Measurements from ENCODE around the gene PRSS33.

The PRSS33 gene

GRCh38 chr16:2761472-2761871 lies 25.9 kb downstream of the PRSS33 start:
- FAIRE-seq = no peak

DNA sequence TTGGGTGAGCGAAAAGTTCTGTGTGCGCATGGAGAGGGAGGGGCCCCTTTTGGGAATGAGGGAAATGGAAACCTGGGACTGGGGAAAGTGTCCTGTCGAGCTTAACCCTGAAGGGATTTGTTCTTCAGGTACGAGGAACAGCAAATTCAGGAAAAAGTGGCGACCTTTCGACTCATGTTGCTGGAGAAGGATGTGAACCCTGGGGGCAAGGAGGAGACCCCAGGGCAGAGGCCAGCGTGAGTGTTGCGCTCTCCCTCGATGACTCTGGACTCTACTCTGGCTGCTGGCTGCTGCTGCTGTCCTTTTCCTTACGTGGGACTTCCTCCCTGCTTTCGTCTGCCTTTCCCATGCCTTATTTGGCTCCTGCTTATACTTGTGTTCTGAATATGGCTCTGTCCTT lies 30.0 kb downstream of the PRSS33 start:
- no peak for FAIRE-seq

GRCh38 chr16:2756288-2757015 lies 30.9 kb downstream of the PRSS33 start:
- no peak for FAIRE-seq

- FAIRE-seq = no peak
Observed at GRCh38 chr16:2755158-2755557, 32.2 kb downstream of the PRSS33 start.

DNA sequence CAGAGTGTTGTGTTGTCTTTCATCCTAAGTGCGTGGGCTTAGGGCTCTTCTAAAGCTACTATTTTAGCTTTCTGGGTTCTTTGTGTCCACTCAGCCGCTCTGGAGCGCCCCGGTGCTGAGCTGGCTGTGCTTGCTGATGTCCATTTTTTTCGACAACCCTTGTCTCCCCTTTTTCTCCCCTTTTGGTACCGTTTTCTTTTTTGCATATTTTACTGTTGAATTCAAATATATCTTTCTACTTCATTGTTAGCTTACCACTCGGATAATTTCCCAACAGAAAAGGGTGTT lies 33.7 kb downstream of the PRSS33 start:
- FAIRE-seq = no peak

DNA sequence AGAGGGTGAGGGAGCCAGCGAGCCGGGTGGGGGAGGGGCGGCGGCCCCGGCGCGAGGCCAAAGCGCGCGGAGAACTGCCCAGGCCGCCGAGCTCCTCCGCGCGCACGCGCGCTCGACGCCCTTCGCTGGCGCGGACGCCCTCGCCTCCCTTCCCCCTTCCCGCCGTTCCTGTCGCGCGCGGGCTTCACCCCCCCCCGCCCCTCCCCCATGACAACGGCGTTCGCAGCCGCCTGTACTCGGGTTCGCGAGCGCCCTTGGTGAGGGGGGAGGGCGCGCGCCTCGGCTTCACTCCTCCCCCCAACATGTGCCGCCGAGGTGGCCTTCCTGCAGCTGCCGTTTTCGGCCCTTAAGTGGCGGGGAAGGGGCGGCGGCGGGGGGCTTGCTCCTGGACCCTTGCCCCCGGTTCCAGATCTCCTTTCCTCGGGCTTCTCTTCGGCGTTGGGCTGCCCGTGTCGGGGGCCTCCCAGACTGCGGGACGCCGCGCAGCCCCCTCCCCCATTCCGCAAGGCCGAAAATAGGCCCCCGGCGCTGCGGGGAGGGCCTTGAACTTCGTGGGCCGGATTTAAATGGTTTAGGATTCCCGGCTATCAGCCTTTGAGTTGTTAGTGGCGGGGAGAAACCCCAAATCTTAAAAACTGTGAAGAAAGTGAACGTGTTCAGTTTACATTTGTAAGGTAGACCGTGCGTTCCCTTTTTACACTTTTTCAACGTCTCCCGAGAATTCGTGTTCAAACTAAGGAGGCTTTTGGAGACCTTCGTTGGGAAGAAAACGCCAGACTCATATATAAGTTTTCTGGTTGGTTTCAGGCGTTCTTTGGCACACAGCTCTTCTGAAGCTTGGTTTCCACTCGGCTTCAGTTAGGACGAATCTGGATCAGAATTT lies 34.3 kb downstream of the PRSS33 start:
- FAIRE-seq = no peak

DNA sequence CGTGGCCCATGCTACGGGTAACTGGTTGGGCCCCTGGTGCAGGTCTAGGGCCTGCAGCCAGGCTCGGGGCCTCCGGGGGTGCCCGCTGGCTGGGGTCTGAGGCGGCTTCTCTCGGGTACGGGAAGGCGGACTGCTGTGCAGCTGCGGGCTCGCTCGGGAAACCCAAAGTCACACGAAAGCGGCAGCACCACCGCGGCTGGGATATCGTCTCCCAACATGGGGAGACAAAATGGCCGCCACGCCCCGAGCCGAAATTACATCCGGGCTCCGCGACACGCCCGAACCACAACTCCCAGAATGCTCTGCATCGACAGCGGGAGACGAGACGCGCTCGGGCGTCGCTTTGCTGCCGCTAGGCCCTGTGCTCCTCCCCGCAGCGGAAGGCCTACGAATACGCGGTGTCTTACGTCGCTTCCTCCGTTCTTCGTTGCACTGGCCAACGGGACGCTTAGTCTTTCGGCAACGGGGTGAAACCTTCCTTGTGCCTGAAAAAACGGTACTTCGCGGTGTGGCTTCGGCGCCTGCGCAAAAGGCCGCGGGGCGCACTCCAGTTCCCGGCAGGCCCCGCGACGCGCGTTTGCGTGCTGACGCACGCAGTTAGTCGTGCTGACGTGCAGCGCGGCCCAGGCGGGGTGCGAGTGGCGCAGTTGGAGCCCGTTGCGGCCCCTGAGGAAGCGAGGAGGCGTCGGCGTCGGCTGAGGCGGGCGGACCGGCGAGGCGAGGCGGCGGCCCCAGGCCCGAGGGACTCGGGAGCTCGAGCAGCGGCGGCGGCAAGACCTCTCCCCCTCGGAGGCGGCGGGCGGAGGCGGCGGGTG lies 35.1 kb downstream of the PRSS33 start, which contains the start of gene SRRM2:
Gene SRRM2, plus strand, starts transcription at position 604 of the 815 bp plus-strand sequence. CDS start 3,727 bp downstream, outside the sequence.
- FAIRE-seq = no peak

DNA sequence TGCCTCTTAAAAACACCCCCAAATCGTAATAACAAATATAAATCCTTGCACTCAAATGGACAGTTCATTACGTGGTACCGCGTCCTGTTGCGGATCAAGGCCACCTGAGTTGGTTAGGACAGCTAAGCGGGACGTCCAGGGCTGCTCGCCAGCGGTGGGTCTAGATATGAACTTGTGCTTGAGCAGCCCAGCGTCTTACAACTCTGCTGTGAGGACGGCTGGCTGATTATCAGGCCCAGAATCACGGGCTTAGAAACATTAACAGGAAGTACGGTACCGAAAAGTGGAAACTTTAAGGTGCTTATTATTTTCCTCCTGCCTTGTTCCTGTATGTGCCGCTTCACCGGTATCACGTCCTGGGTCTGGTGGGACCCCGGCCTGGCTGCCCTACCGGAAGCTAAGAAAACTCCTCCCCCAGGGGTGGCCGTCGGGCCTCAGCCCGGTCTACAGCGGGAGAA lies 35.8 kb downstream of the PRSS33 start:
- no peak for FAIRE-seq

DNA sequence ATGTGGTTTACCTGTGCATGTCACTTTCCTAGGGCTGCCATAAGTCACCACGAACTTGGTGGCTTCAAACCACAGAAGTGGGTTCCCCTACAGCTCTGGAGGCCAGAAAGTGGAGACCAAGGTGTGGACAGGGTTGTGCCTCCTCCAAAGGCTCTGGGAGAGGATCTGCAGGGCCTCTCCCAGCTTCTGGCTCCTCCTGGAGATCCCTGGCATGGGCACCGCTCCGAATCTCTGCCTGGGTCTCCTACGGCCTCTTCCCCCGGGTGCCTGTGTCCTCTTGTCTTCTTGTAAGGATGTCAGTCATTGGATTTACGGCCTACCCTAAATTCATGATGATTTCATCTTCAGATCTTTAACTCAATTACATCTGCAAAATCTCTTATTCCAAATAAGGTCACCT lies 37.4 kb downstream of the PRSS33 start:
- FAIRE-seq = no peak

- FAIRE-seq = no peak
Observed at GRCh38 chr16:2749476-2749875, 37.9 kb downstream of the PRSS33 start.

DNA sequence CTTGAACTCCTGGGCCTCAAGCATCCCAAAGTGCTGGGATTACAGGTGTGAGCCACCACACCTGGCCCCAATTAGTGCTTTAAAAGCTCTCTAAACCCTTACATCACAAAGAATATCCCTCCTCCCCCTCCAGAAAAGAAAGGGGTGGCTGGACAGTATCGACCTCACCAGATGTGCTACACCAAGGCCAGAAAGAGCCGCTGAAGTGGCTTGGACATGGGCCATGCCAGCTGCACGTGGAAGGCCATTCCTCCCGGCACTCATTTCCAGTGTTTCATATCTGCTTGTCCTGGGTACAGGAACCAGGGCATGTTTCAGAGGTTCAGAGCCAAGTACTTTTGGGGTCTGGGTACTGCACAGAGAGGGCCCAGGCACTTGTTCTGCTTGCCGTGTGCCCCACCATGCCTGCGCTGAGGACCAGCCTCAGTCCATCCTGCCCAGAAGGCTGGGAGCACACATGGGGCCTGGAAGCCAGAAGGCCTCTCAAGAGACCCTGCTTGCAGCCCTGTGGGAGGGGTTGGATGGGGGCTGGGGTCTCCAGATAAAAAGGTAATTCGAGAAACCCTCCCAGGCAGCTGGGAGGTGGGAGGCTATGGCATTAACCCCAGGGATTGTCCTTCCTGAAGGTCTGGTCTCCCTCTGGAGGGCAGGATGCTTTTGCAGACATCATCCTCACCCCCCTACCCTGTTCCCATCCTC lies 38.5 kb downstream of the PRSS33 start:
- no peak for FAIRE-seq

DNA sequence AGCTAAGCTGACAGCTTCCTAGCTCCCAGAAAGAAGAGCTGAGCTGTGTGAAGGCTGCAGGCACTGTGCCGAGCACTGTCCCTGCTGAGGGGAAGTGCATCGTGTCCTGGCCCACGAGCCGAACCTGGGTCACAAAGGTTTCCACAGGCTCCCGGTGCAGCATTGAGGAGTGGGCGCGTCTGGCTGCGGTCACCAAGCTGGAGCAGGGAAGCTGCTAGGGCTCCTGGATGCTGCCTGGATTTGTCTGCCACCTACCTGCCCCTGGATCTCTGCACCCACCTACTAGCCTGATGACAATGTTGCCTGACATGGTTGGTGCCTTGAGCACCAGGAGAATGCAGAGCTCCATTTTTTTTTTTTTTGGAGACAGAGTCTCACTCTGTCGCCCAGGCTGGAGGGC lies 41.4 kb downstream of the PRSS33 start:
- FAIRE-seq = no peak

DNA sequence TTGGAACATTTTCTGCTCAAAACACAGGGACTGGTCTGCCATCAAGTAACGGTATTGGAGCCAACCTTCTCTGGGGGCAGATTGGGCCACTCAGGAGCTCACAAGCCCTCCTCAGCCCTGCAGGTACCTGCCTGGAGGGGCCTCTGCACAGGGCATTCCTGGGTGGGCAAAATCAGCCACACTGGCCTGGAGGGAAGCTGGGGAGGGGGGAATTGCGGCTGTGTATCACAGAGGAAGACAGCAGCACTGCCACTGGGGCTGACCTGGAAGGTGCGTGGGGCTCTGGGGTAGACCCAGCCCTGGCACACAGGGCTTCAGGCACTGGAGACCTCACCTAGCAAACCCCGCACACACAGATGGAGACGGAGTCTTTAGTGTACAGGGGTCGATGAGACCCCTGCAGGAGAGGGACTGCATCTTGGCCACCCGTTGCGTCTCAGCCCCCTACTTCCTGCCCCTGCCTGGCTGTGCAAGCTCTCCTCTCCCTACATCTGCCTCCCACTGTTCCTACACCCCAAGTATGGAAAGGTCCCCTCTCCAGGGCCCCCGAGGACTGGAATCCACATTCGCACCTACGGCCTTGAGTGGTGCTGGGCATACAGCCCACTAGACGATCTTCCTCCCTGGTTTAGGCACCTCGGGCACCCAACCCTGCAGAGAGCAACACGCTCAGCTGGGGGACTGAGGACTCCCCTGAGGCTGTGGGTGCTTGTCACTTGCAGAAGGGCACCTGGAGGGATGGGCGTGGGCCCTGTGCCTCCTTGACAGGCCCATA lies 42.1 kb downstream of the PRSS33 start:
- no peak for FAIRE-seq

DNA sequence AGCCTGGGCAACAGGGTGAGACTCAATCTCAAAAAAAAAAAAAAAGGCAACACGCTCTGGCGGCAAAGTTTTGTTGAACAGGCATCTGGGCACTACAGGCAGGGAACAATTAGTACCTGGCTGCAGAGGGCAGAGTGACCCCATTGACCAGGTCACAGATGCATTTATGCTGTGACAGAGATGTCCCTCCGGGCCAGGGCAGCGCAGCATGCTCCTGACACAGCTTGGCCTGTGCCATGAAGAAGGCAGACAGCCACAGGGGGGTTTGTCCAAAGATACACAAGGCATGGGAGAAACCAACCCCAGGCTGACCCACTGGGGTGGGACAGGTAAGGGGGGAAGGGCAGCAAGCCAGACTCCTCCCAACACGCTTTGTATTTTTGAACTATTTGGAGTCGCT lies 42.6 kb downstream of the PRSS33 start:
- FAIRE-seq = no peak

GRCh38 chr16:2743007-2743810 lies 44.2 kb downstream of the PRSS33 start:
- FAIRE-seq = no peak

GRCh38 chr16:2742323-2743006 lies 44.9 kb downstream of the PRSS33 start:
- FAIRE-seq = no peak

DNA sequence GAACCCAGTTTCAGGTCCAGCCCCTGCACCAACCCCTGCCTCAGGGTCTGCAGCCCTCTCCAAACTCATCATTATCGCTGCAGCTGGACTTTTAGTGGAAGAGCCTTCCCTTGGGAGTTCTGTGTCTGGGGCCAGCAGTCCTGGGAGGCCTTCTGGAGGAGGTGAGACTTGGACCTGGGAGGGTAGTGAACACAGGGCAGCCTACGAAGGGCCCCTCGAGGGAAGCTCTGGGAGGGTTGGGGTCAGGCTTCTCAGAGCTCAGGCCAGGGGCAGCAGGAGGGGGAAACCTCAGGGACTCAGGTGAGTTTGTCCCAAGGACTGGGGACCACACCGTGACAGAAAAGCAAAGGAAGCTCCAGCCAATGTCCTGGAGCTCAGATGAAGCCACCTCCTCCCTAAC lies 46.2 kb downstream of the PRSS33 start:
- no peak for FAIRE-seq

DNA sequence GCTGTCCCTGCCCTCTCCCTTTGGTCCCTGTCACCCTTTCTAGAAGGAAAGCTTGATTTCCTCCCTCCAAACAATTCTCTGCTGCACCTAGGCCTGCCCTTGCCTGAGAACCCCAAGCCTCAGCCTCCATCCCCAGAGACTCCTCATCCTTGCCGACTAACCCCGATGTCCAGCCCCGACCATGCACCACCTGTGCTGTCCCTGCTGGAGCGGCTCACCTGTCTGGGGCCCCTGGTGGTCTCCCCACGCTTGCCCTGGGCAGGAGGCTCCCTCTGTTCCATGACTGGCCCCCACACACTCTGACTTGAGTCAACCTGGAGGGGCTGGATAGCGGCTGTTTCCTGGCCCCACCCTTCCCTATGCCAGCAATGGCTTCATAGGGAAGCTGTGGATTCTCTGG lies 46.9 kb downstream of the PRSS33 start:
- no peak for FAIRE-seq

- FAIRE-seq = no peak
Observed at GRCh38 chr16:2739625-2740430, 47.5 kb downstream of the PRSS33 start.
